Tongue (tissue), 2 donors: ENCODE data around the gene COPRS. TPM values are rescaled to one million over a fixed set of nuclear protein-coding genes. Genes with fewer than 3 reads are reported as not detected.
A peak's percentile ranks its signal among the peaks of the same experiment; 100 is the strongest.

Experiments used
- DNase-seq: peaks from one replicate; pipeline ENCODE4 v3.0.0-alpha.2; 2015
- total RNA-seq: library from RNA; depleted of rRNA; stranded (reverse); fragments of >200 nt; gene quantifications from one replicate; pipeline ENCODE4 v1.2.3, GENCODE V29; 2014

The COPRS gene
- 49.5 TPM for total RNA-seq

- DNase-seq = peak; percentile 94
Observed at GRCh38 chr17:31858642-31859486, at the start of gene COPRS. COPRS (minus strand) TSS chr17:31859244; CDS start chr17:31859199, 45 bp downstream.

DNA sequence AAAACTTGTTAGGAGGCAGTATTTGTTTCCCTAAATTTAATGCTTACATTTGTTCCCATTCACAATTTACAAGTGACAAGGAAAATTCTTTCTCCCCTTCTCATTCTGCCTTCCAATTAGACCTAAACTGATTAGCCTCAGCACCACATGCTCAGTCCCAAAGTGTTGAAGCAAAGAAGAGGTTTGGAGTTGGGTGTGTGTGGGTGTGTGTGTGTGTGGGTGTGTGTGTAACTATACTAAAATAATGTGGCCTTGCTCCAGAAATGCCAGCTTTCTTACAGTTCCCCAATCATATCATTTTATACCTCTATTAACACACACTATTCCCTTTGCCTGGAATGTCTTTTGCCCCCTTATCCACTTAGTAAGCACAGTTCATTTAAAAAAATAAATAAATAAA is 49.3 kb upstream of the COPRS start:
- DNase-seq = no peak

DNA sequence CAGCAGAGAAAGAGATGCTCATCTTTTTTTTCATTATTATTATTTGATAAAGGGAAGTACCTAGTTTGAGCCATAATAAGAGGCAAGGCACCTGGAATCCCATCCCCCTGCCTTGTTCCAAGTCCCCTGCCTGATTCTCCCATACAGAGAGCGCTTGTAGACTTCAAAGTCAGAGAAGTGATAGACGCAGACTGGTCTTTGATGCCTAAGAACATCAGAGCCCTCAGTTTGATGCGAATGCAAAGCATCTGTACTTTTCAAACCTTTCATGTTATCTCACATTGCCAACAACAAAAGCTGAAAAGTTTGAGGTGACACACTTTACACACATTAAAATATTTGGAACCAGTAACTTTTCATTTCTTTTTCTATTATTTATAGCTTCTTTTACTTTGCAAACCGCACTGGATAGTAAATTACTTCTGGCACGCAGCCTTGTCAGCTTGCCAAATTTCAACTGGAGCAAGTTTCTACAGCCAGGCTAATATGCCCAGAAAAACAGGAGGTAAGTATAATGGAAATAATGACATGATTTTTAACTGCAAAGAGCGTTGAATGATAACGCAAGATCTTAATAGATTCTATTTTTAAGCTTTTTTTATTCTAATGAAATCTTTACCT is 48.4 kb upstream of the COPRS start:
- peak; percentile 69 for DNase-seq

DNA sequence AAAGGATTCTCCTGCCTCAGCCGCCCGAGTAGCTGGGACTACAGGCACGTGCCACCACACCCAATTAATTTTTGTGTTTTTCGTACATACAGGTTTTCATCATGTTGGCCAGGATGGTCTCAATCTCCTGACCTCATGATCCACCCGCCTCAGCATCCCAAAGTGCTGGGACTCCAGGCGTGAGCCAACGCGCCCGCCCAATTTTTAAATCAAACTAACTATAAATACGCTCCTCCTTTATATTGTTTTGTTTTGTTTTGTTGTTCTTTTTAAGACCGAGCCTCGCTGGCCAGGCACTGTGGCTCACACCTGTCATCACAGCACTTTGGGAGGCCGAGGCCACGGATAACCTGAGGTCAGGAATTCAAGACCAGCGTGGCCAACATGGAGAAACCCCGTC is 44.4 kb upstream of the COPRS start:
- no peak for DNase-seq

- DNase-seq = no peak
Observed at GRCh38 chr17:31902693-31903092, 43.6 kb upstream of the COPRS start.

- DNase-seq = no peak
Observed at GRCh38 chr17:31900877-31901276, 41.8 kb upstream of the COPRS start.

- DNase-seq = no peak
Observed at GRCh38 chr17:31888124-31888523, 29.1 kb upstream of the COPRS start.

- no peak for DNase-seq
Observed at GRCh38 chr17:31882571-31882970, 23.5 kb upstream of the COPRS start.

DNA sequence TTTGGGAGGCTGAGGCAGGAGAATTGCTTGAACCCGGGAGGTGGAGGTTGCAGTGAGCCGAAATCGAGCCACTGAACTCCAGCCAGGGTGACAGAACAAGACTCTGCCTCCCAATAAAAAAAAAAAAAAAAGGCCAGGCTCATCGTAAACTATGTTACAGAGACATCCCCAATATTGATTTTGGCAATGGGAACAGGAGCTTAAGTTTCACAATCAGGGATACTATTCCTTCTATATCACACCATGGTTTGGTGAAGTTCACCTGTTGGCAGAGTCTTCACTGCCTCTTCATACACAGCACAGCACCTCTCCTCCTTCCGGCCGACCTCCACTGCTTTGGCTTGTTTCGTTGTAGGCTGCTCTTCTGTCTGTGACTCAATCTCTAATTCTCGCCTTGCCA is 21.3 kb upstream of the COPRS start:
- DNase-seq = no peak

- DNase-seq = no peak
Observed at GRCh38 chr17:31878703-31879073, 19.6 kb upstream of the COPRS start.

DNA sequence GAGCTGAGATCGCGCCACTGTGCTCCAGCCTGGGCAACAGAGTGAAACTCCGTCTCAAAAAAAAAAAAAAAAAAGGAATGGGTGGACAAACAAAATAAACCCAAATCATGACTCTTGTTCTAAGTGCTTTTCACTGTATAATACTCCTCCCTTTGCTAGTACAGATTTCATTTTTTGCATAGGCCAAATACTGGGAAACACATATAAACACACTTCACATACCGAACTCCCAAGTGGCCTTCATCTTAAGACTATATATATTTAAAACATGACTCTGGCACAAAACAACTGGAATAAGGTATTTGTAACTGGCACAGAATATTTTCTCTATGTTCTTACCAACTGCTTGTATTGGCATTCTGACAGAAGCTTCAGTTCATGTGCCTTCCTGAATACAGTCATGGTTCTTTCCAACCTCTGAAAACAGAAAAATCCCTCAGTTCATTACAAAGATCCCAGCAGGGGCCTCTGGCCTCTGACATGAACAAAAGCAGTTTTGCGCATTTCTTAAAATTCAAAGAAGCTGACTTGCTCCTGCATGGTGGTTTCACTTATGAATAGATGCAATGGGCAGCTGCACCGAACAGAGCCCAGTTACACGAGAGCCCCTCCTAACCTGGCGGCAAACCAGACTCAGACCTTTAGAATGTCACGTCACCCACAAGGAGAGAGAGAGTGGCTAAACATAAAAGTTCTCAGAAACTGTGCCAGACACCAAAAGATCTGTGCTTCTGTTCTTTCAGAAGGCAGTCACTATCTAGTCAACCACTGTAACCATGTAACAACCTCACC is 19.1 kb upstream of the COPRS start:
- DNase-seq = peak; percentile 18

- no peak for DNase-seq
Observed at GRCh38 chr17:31877341-31877740, 18.3 kb upstream of the COPRS start.

GRCh38 chr17:31875081-31875480 is 16.0 kb upstream of the COPRS start:
- no peak for DNase-seq

DNA sequence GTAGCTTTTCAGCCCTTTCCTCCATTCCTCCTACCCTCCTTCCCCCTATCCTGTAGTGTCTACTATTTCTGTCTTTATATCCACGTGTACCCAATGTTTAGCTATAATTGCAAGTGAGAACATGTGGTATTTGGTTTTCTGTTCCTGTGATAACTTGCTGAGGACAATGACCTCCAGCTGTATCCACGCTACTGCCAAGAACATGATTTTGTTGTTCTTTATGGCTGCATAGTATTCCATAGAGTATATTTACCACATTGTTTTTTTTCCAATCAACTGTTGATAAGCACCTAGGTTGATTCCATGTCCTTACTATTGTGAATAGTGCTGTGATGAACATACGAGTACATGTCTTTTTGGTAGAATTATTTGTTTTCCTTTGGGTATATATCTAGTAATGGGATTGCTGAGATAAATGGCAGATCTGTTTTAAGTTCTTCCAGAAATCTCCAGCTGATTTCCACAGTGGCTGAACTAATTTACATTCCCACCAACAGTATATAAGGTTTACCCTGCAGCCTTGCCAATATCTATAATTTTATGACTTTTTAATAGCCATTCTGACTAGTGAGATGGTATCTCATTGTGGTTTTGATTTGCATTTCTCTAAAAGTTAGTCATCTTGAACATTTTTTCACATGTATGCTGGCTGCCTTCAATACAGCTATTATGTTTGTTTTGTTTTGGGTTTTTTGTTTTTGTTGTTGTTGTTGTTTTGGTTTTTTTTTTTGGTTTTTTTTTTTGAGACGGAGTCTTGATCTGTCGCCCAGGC is 10.9 kb upstream of the COPRS start:
- no peak for DNase-seq

DNA sequence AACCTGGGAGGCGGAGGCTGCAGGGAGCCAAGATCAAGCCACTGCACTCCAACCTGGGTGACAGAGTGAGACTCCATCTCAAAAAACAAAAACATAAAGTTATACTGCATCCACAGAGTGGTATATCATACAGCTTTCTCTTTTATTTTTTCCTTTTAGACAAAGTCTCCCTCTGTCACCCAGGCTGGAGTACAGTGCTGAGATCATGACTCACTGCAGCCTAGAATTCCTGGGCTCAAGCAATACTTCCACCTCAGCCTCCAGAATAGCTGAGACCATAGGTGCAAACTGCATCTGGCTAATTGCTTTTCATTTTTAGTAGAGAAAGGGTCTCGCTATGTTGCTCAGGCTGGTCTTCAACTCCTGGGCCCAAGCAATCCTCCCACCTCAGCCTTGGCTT is 10.0 kb upstream of the COPRS start:
- DNase-seq = no peak

- DNase-seq = no peak
Observed at GRCh38 chr17:31859487-31860008, 504 bp upstream of the COPRS start.

- DNase-seq = no peak
Observed at GRCh38 chr17:31857920-31858641, 963 bp downstream of the COPRS start.

GRCh38 chr17:31856750-31857149 is 2.3 kb downstream of the COPRS start:
- DNase-seq = no peak

DNA sequence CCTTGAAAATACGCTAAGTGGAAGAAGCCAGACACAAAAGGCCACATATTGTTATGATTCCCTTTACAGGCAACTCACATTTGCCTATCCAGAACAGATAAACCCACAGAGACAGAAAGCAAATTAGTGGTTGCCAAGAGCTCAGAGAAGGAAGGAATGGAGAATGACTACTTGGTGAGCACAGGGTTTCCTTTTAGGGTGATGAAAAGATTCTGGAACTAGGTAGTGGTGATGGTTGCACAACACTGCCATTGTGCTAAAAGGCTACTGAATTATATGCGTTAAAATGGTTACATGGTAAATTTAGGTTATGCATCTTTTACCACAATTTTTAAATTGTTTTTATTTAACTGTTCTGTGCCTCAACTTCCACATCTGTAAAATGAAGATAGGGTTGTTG is 4.4 kb downstream of the COPRS start:
- DNase-seq = no peak

GRCh38 chr17:31853911-31854470 is 5.1 kb downstream of the COPRS start:
- DNase-seq = no peak

GRCh38 chr17:31845291-31845690 is 13.8 kb downstream of the COPRS start:
- peak; percentile 48 for DNase-seq
